CD4-positive, alpha-beta T cell treated with Interleukin-15 for 1 hour (primary cell): Measurements from ENCODE around the gene SP100.
A peak's percentile ranks its signal among the peaks of the same experiment; 100 is the strongest.
"Not testable (repeated sequence)": the region's sequence is repeated elsewhere in the genome, so short reads cannot be mapped to it uniquely, and the experiment has no call there.

ENCODE experiments used
- DNase-seq: peaks from one replicate; pipeline ENCODE4 v3.0.0-alpha.2; 2020

The SP100 gene

GRCh38 chr2:230422149-230422548 lies 6.1 kb downstream of the SP100 start:
- no peak for DNase-seq

GRCh38 chr2:230423851-230424458 lies 8.0 kb downstream of the SP100 start:
- no peak for DNase-seq

DNA sequence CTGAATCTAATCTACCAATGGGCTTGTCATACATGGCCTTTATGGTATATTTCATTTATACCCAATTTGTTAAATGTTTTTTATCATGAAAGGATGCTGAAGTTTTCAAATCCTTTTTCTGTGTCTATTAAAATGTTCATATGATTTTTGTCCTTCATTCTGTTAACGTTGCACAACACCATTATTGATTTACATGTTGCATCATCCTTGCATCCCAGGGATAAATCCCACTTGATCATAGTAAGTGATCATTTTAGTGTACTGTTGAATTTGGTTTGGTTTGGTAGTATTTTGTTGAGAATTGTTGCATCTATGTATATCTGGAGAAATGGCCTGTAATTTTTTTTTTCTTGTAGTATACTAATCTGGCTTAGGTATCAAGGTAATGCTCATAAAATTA lies 9.4 kb downstream of the SP100 start:
- DNase-seq, result no peak

DNA sequence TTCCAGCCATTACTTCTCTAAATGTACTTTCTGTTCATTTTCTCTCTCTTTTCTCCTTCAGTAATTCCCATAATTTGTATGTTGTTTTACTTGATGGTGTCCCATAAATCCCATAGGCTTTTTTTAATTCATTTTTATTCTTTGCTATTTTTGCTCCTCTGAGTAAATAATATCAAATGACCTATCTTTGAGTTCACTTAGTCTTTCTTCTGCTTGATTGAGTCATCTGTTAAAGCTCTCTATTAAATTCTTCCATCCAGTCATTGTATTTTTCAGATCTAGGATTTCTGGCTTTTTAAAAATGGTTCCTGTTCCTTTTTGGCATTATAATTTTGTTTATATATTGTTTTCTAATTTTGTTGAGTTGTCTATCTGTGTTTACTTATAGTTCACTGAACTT lies 13.5 kb downstream of the SP100 start:
- no peak for DNase-seq

- no peak for DNase-seq
Observed at GRCh38 chr2:230430957-230431910, 15.2 kb downstream of the SP100 start.

GRCh38 chr2:230434677-230435324 lies 18.8 kb downstream of the SP100 start:
- no peak for DNase-seq

GRCh38 chr2:230435431-230435830 lies 19.4 kb downstream of the SP100 start:
- no peak for DNase-seq

DNA sequence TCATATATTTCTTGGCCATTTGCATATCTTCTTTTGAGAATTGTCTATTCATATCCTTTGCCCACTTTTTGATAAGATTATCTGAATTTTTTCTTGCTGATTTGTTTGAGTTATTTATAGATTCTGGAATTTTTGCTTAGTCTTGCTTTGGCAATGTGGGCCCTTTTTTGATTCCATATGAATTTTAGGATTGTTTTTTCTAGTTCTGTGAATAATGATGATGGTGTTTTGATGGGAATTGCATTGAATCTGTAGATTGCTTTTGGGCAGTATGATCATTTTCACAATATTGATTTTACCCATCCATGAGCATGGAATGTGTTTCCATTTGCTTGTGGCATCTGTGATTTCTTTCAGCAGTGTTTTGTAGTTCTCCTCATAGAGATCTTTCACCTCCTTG lies 23.1 kb downstream of the SP100 start:
- DNase-seq, result not testable (repeated sequence)

DNA sequence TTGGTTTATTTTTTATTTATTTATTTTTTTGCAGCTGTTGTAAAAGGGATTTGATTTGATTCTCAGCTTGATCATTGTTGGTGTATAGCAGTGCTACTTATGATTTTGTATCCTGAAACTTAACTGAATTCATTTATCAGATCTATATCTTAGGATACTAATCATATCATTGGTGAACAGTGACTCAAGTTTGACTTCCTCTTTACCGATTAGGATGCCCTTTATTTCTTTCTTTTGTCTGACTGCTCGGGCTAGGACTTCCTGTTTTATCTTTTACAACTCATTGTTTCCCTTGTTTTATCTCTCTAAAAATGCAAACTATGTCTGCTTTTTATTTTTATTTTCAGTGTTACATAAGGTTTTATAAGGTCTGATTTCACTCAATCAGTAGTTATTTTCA lies 23.6 kb downstream of the SP100 start:
- no peak for DNase-seq

- DNase-seq, result peak; percentile 55
Observed at GRCh38 chr2:230441227-230441897, 25.4 kb downstream of the SP100 start.

DNA sequence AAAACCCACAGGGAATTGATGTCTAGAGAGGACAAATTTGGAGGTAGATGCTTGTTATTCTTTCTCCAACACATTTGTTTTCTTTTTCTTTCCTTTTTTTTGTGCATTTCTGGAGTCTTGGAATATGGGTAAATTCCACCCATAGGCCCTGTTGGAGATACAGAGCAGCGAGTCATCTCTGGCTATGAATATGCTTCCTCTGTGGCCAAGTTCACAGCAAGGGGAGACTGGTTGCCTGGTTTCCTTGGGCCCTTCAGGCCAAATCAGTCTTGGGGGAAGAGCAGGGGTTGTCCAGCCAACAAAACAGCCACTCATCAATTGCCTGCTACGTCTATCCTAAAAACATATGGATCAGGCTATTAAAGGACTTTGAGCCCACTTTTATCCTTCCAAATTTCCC lies 27.5 kb downstream of the SP100 start:
- no peak for DNase-seq

GRCh38 chr2:230444832-230445231 lies 28.8 kb downstream of the SP100 start:
- DNase-seq, result no peak

DNA sequence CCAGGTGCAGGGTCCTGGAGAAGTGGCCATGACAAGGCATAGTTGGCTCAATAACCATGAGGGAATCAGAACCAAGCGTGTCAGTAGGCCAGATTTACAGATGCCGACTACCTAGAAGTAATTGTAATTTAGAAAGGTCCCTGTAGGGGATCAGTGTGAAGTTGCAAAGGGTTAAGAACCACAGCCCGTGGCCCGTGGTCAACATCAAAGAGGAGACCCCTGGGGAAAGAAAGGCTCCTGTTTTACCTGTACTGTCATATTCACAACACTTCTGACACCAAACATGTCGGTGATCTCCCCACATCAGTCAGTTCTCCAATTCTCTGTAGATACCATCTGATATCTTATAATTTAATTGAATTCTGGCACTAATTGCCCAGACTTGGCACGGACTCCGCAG lies 31.0 kb downstream of the SP100 start:
- DNase-seq, result no peak

DNA sequence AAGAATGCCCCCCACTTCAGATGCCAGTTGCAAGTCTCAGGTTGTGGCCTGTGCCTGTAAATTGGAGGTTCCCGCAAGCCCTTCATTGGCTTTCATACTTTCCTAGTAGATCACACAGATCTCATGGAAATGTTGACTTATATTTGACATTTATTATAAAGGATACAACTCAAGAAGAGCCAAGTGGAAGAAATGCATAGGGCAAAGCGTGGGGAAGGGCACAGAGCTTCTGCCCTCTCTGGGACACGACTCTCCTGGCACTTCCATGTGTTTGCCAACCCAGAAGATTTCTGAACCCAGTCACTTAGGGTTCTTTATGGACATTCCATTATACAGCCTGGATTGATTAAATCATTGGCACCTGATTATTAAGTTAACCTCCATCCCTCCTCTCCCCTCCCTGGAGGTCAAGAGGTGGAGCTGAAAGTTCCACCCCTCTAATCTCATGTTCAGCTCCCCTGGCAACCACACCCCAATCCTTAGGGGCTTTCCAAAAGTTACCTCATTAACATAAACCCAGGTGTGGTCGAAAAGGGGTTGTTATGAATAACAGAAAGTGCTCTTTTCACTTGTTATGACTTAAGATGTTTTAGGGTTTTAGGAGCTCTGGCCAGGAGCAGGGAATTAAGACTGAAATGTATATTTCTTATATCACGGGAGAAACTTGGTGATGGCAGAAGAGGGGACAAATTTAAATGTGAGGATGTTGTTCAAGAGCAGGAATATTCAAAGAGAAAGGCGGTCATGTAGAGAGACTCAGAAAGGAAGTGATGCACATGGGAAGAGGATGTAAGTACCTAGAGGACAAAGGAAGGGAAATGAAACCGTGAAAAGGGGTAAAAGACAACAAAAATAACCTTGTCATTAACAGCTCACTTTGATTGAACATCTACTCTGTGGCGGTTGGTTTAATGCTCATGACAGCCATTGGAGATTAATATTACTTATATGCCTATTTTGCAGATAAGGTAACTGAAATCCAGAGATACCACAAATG lies 31.8 kb downstream of the SP100 start:
- peak; percentile 64 for DNase-seq

GRCh38 chr2:230449901-230450467 lies 34.0 kb downstream of the SP100 start:
- no peak for DNase-seq

DNA sequence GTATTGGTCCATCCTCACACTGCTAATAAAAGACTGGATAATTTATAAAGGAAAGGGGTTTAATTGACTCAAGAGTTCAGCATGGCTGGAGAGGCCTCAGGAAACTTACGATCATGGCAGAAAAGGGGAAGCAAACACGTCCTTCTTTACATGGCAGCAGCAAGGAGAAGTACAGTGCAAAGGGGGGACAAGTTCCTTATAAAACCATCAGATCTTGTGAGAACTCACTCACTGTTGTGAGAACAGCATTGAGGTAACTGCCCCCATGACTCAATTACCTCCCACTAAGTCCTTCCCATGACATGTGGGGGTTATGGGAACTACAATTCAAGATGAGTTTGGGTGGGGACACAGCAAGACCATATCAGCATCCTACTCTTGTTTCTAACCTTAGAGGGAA lies 37.0 kb downstream of the SP100 start:
- no peak for DNase-seq

GRCh38 chr2:230455005-230455684 lies 39.1 kb downstream of the SP100 start:
- DNase-seq, result no peak

GRCh38 chr2:230457073-230457768 lies 41.2 kb downstream of the SP100 start:
- DNase-seq, result peak; percentile 22

- no peak for DNase-seq
Observed at GRCh38 chr2:230457793-230458192, 41.8 kb downstream of the SP100 start.

DNA sequence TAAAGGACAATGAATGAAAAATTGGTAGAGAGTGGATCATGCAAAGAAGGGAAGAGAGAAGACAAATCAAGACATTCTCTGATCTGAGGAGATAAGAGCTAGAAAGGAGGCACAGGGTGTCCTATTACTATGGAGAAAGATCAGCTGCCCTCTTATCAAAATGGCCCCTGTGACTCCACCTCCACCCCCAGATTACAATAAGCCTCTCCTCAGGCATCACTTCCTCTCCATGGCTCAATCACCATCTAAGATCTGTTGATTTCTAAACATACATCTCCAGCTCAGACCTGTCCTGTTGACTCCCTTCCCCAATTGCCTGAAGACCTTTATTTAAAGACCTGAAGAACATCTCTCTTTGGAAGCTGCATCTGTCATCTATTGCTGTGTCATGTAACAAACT lies 43.2 kb downstream of the SP100 start:
- no peak for DNase-seq
